ENCODE data around the gene STT3B.
A peak's percentile ranks its signal among the peaks of the same experiment; 100 is the strongest.

Gene STT3B

DNA sequence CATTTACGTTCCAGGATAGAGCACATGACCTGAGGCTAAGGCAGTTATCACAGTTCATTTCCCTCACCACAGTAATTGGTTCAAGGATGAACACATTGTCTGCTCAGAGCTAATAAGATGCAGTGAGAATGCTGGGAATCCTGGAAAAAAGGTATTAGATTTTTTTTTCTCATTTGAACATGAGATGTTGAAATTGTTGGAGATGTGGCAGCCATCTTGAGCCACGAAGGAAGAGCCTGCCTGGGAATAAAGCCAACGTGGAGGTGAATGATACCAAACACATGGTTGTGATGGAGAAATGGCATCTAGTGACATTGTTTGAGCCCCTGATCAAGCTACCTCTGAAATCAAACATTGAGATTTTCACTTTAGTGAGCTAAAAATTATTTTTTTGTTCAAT is 16.0 kb upstream of the STT3B start:
- DNase-seq (ENCODE audit: low read depth, low spot score): no peak

DNA sequence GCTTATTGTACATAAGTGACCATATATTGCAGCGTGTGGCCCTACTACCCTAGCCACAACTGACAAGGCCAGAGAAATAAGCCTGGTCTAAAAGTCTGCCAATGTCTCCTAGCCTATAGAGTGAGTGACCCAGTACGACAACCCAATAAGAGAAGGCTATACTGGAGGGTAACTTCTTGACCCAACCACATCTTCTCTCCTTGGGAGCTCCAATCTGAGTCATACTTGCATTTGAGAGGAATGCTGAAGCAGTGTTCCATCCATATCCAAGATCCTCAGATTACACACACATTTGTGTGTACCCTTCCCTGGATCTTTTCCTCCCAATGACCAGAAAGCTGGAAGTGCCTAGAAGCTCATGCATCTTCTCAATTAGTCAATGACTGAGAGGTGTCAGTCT is 11.3 kb upstream of the STT3B start:
- no peak for DNase-seq (ENCODE audit: low read depth, low spot score)

DNA sequence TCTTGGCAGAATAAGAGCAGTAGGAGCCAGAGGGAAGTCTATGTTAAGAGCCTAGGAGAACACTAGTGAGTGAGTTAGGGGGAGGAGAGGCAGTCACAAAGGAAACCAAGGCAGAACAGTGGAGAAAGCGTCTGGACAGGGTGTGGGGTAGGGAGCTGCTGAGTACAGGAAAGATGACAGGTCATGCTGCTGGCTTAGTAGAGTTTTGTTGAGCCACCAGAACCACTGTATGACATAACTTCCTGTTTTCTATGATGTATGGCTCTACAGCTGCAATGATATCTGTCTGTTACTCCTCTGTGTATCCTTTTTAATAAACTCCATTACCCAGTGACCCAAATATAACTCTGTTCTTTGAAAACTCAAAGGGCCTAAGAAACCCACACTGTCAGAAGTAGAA is 10.6 kb upstream of the STT3B start:
- no peak for DNase-seq (ENCODE audit: low read depth, low spot score)

DNA sequence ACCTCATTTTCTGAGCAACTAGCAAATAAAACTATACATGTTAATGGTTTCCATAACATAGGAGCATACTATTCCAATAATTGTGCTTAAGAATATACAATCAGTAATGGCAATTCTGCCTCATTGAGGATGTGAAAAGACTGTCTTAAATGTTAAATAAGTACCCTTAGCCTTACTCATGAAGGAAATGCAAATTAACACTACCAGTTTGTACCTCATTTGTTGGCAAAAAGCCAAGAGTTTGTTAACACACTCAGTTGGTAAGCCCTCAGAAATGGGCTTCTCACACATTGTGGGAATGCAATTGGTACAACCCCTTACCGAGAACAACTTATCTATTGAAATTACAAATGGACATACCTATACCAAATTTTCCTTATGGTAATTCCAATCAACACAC is 9.2 kb upstream of the STT3B start:
- no peak for DNase-seq (ENCODE audit: low read depth, low spot score)

DNA sequence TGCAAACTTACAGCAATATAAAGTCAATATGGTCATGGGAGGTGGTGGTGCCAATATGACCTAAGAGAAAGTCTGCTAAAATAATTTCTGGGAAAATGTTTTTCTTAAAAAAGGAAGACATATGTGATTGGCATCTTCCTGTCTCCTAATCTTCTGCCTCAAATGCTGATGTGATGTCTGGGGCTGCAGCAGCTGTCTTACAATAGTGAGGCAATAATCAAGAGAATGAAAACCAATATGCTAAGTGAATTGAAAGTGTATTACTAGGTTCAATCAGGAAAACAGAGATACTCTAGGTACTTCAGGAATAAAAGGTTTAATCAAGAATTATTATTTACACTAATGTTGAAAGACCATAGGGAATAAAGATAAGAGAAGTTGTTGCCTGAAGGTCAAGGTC is 7.2 kb upstream of the STT3B start:
- no peak for DNase-seq (ENCODE audit: low read depth, low spot score)

DNA sequence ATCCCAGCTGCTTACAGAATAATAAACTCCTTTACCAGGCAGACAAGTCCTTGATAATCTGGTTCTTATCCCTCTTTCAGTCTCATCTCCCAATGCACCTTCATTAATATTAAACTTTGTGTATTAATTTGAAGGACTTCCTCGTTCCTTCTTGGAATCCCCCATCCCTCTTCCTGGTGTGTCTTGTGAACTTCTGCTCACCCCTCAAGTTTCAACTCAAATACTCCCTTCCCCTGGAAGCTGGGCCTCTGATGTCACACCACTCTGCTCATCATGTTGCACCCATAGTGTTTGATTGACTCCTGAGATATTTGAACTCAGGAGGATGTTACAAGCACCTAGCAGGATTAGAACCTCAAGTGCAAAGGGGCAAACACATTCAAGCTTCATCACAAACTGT is 3.3 kb upstream of the STT3B start:
- DNase-seq (ENCODE audit: low read depth, low spot score): no peak

DNA sequence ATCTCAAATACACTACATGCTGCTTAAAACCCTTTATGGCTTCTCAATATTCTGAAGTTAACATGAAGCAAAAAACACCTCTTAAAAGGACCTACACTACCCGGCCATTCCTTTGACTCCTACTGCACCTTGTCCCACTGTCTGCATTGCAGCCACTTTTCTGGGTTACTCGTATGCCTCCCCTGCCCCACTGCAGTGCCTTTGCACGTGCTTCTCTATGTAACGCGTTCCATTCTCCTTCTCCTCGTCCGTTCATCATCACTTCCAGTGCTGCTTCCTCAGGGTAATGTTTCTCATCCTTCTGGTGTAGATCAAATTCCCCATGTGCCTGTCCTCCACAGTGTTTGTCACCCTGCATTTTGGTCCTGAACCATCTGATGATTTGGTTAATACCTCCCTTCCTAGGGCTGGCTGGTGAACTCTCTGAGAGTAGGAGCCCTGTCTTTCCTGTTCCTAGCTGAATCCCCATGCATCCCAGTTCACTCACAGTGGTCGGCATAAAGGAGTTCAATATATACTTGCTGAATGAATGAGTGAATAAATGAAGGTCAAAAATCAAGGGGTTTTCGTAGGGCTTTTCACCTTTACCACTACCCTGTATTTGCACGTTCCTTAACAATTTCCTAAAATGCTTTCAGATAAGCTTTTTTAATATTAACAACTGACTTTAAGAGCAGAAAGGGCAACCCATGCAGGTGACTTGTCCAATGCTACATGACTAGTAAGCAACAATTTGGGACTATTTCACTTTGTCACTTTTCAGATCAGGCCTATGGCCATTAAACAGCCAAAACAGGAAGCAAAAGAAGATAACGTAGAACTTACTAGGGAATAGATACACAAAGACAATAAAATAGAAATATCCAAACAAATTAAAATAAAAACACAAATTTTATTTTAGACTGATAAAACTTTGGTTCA is 2.4 kb upstream of the STT3B start:
- no peak for DNase-seq (ENCODE audit: low read depth, low spot score)

DNA sequence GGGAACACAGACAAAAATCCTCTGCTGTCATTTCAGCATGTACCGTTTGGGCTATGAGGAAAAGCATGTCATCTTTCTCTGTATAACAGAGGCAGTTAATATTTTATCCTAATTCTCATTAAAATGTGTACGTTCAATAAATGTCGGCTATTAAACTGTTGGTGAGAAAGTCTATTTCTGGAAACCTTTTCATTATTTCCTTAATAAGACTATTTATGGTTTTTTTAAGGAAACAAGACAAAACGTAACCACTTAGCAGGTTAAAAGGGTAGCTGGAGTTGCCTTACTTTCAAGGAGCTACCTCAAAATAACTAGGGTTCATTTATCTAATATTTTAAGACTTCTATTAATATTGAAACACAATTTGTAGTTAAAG is 1.8 kb upstream of the STT3B start:
- no peak for DNase-seq (ENCODE audit: low read depth, low spot score)

DNA sequence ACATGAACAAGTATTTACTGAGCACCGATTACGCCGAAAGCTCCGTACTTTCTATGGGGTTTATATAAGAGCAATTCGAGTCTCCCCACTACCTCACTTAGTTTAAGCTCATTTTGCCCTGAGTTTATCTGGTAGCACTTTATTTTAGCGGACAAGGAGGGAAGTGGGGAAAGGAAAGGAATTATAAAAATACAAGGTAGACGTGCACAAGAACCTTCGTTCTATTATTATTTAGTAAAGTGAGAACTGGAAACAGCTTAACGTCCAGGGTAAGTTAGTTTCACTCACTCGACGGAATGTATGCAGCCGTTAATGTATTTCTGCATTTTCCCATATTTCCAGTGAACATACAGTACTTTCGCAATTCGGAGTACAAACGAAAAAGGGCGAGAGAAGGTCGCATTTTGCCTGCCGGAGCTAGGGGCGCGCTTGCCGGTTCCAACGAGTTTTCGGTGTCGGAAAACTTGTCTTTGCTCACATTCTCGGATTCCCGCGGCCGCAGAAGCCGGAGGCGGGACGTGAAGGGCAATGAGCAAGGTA is 1.2 kb upstream of the STT3B start:
- DNase-seq (ENCODE audit: low read depth, low spot score): no peak

DNA sequence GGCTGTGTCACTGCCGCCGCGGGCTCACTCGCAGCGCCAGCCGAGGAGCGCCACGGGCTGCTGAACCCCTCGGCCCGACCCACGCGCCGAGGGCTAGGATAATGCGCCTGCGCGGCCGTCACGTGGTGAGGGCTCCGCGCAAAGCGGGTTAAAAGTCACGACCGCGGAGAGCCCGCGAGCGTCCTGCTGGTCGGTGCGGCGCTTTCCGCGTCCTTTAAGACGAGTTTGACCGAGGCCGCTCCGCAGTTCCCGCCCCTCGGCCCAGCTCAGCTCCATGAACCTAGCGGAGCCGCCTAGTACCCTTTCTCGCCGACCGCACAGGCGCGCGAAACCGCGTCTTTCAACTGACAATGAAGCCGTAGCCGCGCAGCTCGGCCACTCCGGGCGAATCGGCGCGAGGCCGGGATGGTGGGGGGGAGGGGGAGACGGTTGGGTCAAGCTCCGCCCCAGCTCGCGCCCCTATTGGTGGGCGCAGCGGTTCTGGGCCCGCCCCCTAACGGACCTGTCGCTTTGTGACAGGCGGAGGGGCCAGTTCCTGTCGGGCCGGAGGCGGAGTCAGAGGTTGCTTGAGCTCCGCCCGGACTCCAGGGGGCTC is 636 bp upstream of the STT3B start:
- peak; percentile 67 for DNase-seq (ENCODE audit: low read depth, low spot score)

DNA sequence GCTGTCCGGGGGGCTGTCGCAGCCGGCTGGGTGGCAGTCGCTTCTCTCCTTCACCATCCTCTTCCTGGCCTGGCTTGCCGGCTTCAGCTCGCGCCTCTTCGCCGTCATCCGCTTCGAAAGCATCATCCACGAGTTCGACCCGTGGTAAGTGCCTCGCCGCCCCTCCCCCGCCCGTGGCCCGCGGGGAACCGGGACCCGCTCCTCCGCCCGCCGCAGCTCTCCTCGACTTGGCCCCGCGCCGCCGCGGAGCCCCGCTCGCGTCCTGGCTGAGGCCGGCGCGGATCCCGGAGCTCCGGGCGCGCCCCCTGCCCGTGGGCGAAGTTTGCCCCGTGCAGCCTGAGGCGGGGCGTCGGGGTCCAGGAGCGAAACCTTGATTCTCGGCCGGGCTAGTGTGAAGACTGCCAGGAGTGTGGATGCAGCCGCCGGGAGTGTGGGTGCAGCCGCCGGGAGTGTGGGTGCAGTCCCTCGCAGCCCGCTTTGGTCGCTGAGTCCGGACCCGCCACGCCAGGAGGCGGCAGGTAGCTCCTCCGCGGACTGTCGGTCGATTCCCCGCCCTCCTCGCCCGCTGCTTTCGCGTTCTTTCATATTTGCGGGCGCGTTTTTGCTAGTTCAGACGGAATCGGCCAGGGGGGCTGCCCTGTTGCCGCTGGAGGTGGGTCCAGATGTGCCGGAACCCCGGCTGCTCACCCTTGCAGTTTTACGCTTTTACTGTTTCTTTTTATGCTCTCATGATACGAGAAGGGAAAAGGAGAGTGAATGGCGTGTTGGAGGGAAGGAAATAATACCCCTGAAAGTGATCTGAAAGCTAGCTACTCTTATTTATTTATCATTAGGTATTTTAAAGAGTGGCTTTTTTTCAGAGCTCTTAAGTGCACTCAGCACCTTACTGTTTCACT is 692 bp downstream of the STT3B start:
- DNase-seq (ENCODE audit: low read depth, low spot score): no peak

DNA sequence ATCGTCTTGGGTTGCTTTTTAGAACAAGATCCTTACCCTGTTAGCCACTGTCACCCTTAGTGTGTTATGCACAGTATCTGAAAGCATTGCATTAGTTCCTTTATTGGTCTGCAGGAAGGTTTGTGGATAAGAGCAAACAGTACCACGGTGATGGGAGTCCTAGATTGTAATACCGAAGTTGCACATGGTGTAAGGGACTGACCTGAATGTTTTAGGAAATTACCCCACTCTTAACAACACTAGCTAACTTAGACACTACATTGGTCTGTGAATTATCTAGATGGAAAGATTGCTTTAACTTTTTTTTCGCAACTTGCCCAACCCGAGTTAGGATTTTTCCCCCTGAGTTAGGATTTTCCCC is 1.3 kb downstream of the STT3B start:
- no peak for DNase-seq (ENCODE audit: low read depth, low spot score)

DNA sequence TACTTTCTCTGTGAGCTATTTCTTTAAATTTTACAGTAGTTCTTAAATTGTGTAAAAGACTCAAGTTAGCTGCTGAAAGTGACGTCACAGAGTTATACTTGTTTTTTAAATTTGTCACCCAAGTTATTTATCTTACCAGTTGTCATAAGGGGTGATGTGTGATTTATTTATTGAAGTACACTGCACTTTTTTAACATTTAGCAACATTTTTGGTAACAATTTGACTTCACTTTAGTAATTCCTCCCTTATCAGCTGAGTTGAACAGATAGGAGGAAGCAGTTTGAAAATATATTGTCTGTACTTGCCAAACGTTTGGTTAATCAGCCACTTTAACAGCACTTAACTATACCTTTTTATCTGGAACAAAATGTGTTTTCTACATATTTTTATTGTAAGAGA is 3.8 kb downstream of the STT3B start:
- DNase-seq (ENCODE audit: low read depth, low spot score): no peak

DNA sequence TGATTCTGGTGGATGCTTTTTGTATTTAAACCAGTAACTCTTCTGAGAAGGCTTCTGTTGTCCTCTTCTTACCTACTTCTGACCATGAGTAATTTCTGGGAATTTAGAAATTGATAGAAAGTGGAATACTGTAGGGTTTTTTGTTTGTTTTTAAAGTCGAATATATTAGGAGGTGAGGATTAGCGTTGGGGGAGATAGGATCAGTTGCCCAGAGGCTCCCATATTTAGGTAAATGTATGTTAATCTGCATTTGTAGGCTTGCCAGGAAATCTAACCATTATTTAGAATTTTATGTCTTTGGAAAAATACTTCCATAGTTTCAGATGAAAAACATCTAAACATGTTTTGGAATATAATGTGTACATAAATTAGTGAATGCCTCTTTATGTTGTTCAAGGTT is 6.1 kb downstream of the STT3B start:
- no peak for DNase-seq (ENCODE audit: low read depth, low spot score)

DNA sequence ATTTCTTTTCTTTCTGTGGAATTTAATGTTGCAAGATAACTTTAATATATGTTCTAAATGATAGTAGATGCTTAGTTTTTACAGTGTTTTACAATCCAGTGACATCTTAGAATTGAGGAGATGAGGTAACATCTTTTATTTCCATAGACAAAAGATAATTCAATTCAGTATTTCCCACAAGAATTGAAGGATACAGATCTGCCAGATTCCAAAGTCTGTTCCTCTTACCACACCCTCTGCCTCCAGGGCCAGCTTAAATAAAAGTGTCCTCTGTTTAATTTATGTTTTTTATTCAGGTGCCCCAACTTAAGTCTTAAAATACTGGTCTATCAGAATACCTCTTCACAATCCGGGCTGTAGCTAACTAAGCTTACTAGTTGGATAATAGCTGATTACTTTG is 6.5 kb downstream of the STT3B start:
- no peak for DNase-seq (ENCODE audit: low read depth, low spot score)

DNA sequence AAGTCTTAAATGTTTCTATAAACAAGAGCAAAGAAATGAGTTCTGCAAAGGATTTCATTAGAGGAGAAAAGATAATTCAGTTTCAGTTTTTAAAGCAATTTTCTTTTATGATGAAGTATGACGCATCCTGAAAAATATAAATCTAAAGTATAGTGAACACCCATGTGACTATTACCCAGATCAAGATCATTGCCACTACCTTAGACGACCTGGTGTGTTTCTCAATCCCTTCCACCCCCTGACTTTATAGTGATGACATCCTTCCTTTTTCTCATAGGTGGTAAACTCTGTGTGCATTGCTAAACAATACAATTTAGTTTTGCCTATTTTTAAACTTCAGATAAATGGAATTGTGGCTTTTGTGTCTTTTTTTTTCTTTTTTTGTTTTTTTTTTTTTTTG is 8.4 kb downstream of the STT3B start:
- DNase-seq (ENCODE audit: low read depth, low spot score): no peak

DNA sequence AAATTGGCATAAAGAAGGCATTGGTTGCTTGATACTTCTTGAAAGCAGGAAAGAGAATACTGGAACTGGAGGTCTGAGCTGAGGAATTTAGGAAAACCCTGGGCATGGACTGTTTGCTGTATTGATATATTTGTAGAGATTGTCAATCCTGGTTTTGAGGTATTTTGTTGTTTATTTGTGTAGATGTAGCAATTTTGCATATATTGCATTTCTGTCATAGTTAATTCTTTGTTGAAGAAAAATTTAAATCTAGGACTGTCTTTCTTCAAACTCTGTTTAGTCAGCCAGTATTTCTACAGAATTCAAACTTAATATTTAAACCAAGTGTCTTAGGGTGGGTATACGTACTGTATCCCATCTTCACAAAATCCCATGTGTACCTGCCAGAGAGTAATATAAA is 9.5 kb downstream of the STT3B start:
- DNase-seq (ENCODE audit: low read depth, low spot score): no peak

DNA sequence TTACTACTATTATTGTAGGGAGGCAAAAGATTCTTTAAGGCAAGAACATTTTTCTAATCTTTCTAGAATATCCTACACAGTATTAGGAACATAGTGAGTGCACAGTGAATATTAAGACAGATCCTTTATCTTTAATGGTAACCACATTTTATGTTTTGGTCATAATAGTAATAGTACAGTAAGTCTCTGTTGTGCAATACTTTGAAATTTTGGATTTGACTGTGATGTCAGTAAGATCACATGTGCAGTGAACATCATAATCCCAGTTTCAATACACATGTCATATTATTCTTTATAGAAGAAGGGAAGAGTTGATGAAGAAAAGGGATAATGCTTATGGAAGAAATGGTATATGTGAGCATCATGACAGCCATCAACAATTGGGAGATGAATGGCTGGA is 10.7 kb downstream of the STT3B start:
- no peak for DNase-seq (ENCODE audit: low read depth, low spot score)

DNA sequence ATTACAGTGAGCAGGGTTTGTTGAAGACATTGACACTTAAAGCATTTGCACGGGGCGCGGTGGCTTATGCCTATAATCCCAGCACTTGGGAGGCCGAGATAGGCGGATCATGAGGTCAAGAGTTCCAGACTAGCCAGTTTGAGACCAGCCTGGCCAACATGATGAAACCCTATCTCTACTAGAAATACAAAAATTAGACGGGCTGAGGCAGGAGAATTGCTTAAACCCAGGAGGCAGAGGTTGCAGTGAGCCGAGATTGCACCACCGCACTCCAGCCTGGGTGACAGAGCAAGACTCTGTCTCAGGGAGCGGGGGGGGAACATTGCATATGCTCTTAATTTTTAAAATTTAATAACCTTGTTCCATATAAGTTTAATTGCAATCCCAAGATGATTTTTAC is 11.9 kb downstream of the STT3B start:
- DNase-seq (ENCODE audit: low read depth, low spot score): no peak

DNA sequence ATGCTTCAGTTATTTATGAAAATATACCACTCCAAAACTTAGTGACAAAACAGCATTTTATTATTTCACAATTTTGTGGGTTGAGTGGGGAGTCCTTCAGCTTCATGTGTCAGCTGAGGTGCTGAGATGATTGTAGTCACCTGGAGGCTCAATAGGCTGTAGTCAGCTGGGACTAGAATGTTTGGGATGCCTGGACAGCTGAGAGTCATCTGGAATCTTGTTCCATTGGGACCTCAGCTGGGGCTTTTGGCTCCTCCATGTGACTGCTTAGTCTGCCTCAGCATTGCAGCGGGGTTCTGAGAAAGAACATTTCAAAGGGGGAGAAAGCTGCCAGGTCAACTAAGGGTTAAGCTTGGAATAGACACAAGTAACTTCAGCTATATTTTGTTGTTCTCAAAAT is 13.4 kb downstream of the STT3B start:
- no peak for DNase-seq (ENCODE audit: low read depth, low spot score)

DNA sequence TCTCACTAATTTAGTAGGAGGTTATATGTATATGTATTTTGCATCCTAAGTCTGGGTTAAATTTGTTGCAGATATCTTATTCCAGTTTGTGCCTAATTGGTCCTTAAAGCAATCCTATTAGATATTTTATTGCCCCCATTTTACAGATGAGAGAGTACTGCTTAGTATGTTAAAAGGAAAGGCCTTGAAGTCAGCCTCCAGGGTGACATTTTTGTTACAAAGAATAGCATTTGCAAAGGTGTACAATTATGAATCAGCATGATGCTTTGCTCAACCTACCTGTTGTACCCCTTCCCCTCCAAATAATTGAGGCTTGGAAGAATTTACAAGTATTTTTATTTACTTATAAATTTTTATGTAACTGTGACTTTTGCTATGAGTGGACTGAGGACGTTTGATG is 14.0 kb downstream of the STT3B start:
- no peak for DNase-seq (ENCODE audit: low read depth, low spot score)
